ENCODE measurements around the gene RRP12.

DNA sequence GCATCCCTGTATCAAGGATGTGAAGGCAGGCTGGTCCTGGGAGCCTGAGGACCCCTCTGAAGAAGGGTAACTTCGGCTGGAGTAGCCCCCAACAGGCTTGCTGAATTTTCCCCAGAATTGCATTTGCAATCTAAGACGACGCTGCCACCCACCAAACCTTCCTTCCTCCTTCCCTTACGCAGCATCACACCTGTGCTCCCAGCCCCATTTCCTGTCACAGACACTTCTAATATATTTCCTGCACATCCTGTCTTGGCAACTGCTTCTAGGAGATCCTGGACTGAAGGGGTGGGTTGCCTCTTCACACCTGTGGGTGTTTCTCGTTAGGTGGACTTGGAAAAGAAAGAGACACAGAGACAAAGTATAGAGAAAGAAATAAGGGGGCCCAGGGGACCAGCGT is 15.4 kb upstream of the RRP12 start:
- TF ChIP-seq ZBTB7A (IDR thresholded peaks at IDR 0.05; ENCODE audit: low read depth), result no peak
- TF ChIP-seq RAD21 (IDR thresholded peaks at IDR 0.05; ENCODE audit: low read depth), result no peak
- TF ChIP-seq TAF1 (IDR thresholded peaks at IDR 0.05; ENCODE audit: low read depth), result no peak
